HG02981 (cell line): ENCODE results near the gene DNMT3B.

Source experiments
- ATAC-seq: cut with Tn5 transposase; IDR thresholded peaks from one replicate; pipeline ENCODE4 v1.9.1; 2021; ENCODE audit warnings: mild to moderate bottlenecking, moderate library complexity; ENCODE audit not compliant: unreplicated experiment

DNMT3B gene

DNA sequence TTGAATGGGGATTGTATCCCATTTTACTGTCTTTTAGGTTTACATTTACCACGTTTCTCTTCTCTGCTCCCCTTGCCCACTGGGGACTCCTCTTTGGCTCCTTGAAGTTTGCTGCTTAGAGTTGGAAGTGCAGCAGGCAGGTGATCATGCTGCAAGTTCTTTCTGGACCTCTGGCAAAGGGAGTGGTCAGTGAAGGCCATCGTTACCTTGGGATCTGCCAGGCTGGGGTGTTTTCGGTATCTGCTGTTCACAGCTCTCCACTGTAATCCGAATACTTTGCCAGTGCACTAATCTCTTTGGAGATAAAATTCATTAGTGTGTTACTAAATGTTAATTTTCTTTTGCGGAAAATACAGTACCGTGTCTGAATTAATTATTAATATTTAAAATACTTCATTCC is 87.4 kb downstream of the DNMT3B start:
- no peak for ATAC-seq

DNA sequence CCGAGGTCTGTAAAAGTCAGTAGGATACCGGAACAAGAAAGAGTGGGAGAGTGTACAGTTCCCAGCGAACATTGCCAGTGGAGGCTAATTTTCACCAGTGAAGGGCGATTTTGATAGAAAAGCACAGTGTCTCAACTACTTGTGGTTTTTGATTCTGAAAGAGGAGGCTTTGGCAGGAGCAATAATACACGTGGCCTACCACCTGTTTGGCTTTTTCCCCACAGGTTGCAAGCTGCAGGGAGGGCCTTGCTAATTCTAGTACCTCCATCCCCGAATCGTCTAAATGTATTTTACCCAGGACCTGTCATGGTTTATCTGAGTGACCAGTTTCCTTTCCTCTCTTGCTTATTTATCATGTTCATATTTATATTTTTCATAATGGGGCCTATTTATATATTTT is 93.2 kb downstream of the DNMT3B start:
- no peak for ATAC-seq

DNA sequence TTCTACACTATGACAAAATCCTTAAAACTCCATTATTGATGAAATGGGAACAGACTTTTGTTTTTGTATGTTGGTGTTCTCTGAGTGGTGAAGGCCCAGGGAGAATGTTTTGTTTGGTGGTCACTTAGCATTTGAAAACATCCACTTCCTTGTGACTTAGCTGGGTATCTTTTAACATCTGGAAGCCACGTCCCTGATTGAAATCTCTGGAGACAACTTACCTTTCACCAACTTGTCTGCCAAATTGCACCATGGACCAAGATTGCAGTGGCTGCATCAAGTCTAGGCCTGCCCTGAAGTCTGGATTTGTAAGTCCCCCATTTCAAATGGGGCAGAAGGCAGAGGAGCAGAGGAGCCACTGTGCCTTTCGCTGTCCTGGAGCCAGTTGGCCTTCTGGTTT is 96.0 kb downstream of the DNMT3B start:
- no peak for ATAC-seq
